GM18499 (cell line): ENCODE measurements around the gene TCEAL7.

Experiments
- ATAC-seq: cut with Tn5 transposase; IDR thresholded peaks from one replicate; pipeline ENCODE4 v1.9.1; 2021; ENCODE audit warnings: moderate number of reproducible peaks; ENCODE audit not compliant: insufficient read depth, unreplicated experiment

Gene TCEAL7

DNA sequence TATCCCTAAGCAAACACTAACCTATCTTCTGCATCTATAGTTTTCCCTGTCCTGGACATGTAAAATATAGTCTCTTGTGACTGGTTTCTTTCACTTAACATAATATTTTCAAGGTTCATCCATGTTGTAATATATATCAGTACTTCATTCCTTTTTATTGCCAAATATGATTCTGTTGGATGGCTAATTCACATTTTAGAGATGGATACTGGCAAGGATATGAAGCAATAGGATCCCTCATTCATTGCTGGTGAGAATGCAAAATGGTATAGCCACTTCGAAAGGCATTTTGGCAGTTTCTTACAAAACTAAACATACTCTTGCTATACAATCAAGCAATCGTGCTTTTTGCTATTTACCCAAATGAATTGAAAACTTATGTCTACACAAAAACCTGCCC is 33.0 kb downstream of the TCEAL7 start:
- no peak for ATAC-seq

DNA sequence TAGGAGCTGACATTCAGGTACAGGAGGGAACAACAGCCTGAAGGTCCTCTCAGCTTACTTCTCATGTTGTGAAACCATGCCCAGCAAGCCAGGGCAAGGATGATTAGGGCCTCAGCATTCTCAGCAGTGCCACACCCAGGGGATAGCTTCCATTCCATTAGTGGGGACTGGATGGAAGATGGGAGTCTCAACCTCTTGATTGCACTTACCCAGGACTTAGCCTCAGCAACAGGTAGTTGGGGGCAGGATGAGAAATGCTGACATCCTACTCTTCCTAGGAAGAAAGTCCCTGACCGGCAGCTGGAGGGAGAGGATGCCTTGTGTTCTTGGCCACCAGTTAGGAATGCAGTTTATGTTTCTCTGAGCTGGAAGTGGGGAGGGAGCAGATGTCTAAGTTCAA is 37.5 kb downstream of the TCEAL7 start:
- ATAC-seq, result no peak

DNA sequence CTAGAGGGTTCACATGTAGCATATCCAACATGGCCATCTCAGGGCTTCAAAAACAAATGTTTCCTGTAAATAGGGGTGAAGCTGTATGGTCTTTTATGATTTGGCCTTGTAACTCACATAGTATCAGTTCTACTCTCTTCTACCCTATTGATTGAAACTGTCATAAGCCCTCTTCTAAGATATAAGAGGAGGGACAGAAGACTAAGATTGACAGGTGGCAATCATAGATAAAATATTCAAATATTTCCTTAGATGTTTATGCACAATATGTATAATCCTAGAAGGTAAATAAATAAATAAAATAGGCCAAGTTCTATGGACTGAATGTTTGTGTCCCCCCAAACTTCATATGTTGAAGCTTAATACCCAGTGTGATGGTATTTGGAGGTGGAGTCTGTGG is 39.4 kb downstream of the TCEAL7 start:
- ATAC-seq, result no peak

DNA sequence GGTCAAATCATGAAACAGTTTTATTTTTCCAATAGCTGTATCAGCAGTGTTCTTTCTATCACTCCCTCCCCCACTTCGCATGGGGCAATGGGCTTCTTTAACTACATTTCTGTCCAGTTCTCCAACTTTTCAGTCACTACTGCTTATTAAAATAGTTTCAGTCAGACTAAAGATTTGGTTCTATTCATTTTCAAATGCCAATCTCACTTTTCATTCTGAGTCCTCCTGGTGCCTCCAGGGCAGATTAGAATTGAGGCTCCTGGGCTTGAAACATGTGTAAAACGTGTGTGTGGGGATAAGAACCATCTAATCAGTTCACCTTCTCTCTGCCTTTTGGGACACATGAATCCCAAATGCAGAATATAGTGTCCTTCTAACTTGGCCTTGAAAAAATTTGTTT is 42.8 kb downstream of the TCEAL7 start:
- ATAC-seq, result no peak

DNA sequence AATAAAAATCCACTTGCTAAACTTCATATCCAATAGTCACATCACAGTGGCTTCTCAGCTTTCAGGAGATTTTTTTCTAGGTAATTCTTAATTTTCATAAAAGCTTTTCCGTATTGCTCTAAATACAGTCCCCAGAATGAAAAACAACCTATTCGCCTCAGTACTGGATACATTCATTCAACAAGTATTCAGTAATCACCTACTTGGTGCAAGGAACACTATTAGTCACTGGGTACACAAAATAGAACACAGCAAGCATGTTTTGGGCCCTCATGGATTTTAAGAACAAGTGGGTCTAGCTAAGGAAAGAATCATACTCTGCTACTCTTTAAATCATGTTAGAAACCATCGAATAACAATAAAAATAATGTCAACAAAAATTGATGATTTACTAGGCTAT is 43.5 kb downstream of the TCEAL7 start:
- no peak for ATAC-seq

DNA sequence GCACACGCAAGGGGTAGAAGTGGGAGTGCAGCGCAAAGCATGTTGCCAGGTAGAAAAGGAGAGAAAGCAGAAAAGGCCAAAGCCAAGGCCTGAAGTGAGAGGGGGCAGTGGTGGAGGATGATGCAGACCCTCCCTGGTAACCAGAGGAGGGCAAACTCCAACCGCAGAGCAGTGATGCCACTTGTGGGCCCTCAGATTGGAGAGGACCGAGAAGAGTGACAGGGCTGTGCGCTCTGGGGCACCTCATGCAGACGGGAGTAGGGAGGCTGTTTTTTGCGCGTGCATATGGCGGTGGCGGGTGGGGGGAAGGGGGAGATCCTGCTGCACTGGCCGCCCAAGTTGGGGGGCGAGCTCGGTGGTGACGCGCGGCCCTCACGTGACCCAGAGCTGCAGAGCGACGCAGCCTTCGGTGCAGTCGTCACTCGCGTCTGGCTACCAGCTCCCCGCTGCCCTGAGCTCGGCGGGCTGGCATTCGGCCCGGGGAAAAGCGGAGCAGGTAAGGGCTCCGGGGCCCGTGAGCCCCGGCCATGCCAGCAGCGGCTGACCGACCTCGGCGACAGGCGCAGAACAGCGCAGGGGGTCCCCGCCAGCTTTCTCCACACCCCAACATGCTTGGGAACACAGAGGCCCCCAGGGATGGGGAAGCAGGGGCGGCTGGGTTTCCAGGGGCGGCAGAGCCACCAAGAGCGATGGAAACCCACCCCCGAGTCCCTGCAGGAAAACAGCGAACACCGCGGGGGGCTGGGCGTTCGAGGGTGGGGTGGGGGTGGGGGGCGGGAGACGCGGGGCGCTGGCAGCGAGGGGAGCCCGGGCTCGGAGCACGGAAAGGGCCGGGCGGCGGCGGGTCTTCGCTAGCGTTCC is 46.3 kb downstream of the TCEAL7 start, which contains the start of gene BEX3:
TSS of gene BEX3 (plus strand) at position 421 of the 861 bp plus-strand sequence. CDS start 984 bp downstream, outside the sequence.
- no peak for ATAC-seq

DNA sequence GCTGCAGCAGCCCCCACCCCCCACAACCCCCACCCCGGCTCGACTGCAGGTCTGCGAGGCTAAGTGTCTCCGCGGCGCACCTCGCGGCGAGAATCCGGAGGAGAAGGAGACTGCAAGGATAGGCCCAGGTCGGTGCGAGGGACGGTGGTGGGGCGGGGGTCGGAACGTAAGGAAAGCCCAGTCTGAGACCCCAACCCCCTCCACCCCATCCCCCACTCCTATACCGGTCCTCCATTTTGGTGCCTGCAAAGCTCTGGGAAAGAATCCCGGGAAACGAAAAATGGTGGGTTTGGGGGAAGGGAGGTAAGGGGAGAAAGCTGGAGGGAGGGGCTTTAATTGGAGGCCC is 46.9 kb downstream of the TCEAL7 start:
- no peak for ATAC-seq

DNA sequence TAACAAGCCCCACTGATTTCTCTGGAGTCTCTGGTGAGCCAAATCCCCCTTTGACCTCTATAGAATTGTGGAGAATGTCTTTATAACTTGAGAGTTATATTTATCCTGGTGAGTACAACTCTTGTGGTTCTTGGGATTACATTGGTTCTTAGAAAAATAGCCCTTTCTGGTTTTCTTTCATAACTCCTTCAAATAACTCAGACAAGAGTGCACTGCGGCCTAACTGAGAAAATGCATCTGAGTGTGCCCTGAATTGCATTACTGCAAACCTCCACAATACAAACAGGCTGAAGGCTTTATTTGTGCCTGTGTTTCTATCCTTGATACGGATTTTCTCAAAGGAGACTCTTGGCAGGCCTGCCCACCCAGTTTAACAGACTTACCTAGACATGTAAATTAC is 49.0 kb downstream of the TCEAL7 start:
- ATAC-seq, result no peak
